Mesenchymal stem cell (in vitro differentiated cells and primary cell): Measurements from ENCODE around the gene HNRNPL.
A peak's percentile ranks its signal among the peaks of the same experiment; 100 is the strongest.

Experiments
- DNase-seq: peaks from one replicate; pipeline ENCODE4 v3.0.0-alpha.2; 2013
- H2AFZ ChIP-seq: one replicate; pipeline ENCODE4 v1.6.1; 2013; ENCODE audit warnings: low read depth, mild to moderate bottlenecking, control low read depth, inconsistent platforms, low read length, moderate library complexity
- H2AK5ac ChIP-seq: 2 replicates; pipeline ENCODE4 v1.6.1; 2013; ENCODE audit warnings: low read length, moderate library complexity, mild to moderate bottlenecking, inconsistent platforms; ENCODE audit not compliant: severe bottlenecking
- H2BK120ac ChIP-seq: one replicate; pipeline ENCODE4 v1.6.1; 2013; ENCODE audit warnings: low read depth, mild to moderate bottlenecking, inconsistent platforms, low read length, moderate library complexity
- H2BK12ac ChIP-seq, 2 experiments: one replicate each; pipeline ENCODE4 v1.6.1; 2013; ENCODE audit warnings: inconsistent platforms in 2 of 2, low read length in 2 of 2, mild to moderate bottlenecking in 2 of 2, moderate library complexity in 2 of 2, control low read depth in 1 of 2
- H2BK15ac ChIP-seq: one replicate; pipeline ENCODE4 v1.6.1; 2013; ENCODE audit warnings: mild to moderate bottlenecking, low read depth, inconsistent platforms; ENCODE audit not compliant: poor library complexity, severe bottlenecking
- H2BK5ac ChIP-seq: 2 replicates; pipeline ENCODE4 v1.6.1; 2013; ENCODE audit warnings: low read depth, mild to moderate bottlenecking, low read length, control low read depth, inconsistent platforms; ENCODE audit not compliant: poor library complexity, severe bottlenecking
- H3K14ac ChIP-seq, 2 experiments: one replicate each; pipeline ENCODE4 v1.6.1; 2013; ENCODE audit warnings: inconsistent platforms in 2 of 2, low read length in 2 of 2, control low read depth in 1 of 2, mild to moderate bottlenecking in 1 of 2, moderate library complexity in 1 of 2
- H3K18ac ChIP-seq, 2 experiments: one replicate each; pipeline ENCODE4 v1.6.1; 2013; ENCODE audit warnings: inconsistent platforms in 2 of 2, low read length in 2 of 2, control low read depth in 1 of 2, low read depth in 1 of 2, mild to moderate bottlenecking in 1 of 2
- H3K23ac ChIP-seq, 2 experiments: one replicate each; pipeline ENCODE4 v1.6.1; 2013; ENCODE audit warnings: inconsistent platforms in 2 of 2, low read length in 2 of 2, mild to moderate bottlenecking in 2 of 2, moderate library complexity in 2 of 2, control low read depth in 1 of 2
- H3K27ac ChIP-seq: 2 replicates; pipeline ENCODE4 v1.5.1; 2013; ENCODE audit warnings: mild to moderate bottlenecking, moderate library complexity, low read length, control low read depth, inconsistent platforms; ENCODE audit not compliant: poor library complexity, severe bottlenecking
- H3K27me3 ChIP-seq, 2 experiments: 2 replicates each; pipeline versions ENCODE4 v1.6.1 to v1.7.0; 2013; ENCODE audit warnings: low read length in 2 of 2, mild to moderate bottlenecking in 2 of 2, moderate library complexity in 2 of 2, control low read depth in 1 of 2, inconsistent platforms in 1 of 2; ENCODE audit not compliant: control insufficient read depth in 1 of 2, insufficient read depth in 1 of 2
- H3K36me3 ChIP-seq, 2 experiments: 2 replicates each; pipeline versions ENCODE4 v1.6.1 to v1.7.0; 2013; ENCODE audit warnings: low read length in 2 of 2, control low read depth in 1 of 2, inconsistent platforms in 1 of 2, low read depth in 1 of 2, mild to moderate bottlenecking in 1 of 2; ENCODE audit not compliant: insufficient read depth in 2 of 2, control insufficient read depth in 1 of 2
- H3K4ac ChIP-seq, 2 experiments: one replicate each; pipeline ENCODE4 v1.6.1; 2013; ENCODE audit warnings: inconsistent platforms in 2 of 2, low read length in 2 of 2, mild to moderate bottlenecking in 2 of 2, moderate library complexity in 2 of 2, control low read depth in 1 of 2, low read depth in 1 of 2
- H3K4me1 ChIP-seq: 2 replicates; pipeline ENCODE4 v1.6.1; 2013; ENCODE audit warnings: low read depth, low read length, control low read depth; ENCODE audit not compliant: control insufficient read depth, insufficient read depth
- H3K4me2 ChIP-seq: 2 replicates; pipeline ENCODE4 v1.6.1; 2013; ENCODE audit warnings: low read length, mild to moderate bottlenecking, inconsistent platforms; ENCODE audit not compliant: poor library complexity, severe bottlenecking
- H3K4me3 ChIP-seq, 2 experiments: 2 replicates each; pipeline versions ENCODE4 v1.5.1 to v1.7.0; 2013; ENCODE audit warnings: low read length in 2 of 2, mild to moderate bottlenecking in 2 of 2, control low read depth in 1 of 2, low read depth in 1 of 2; ENCODE audit not compliant: insufficient read depth in 1 of 2
- H3K79me1 ChIP-seq: replicated peaks from 2 replicates; pipeline ENCODE4 v1.6.1; 2013; ENCODE audit warnings: mild to moderate bottlenecking, control low read depth, low read length, inconsistent platforms; ENCODE audit not compliant: poor library complexity, severe bottlenecking
- H3K9ac ChIP-seq: 2 replicates; pipeline ENCODE4 v1.7.0; 2013; ENCODE audit warnings: mild to moderate bottlenecking, low read length, moderate library complexity
- H3K9me3 ChIP-seq: 2 replicates; pipeline ENCODE4 v1.7.0; 2013; ENCODE audit warnings: mild to moderate bottlenecking, low read length; ENCODE audit not compliant: control insufficient read depth
- H4K8ac ChIP-seq: one replicate; pipeline ENCODE4 v1.6.1; 2013; ENCODE audit warnings: inconsistent platforms, mild to moderate bottlenecking, low read length, moderate library complexity
- H4K91ac ChIP-seq: one replicate; pipeline ENCODE4 v1.6.1; 2013; ENCODE audit warnings: mild to moderate bottlenecking, low read length, inconsistent platforms
- WGBS: methylation state at CpG from one replicate; pipeline ENCODE4 v1.1.7; 2013; ENCODE audit warnings: mixed read lengths; 5-methylcytosine and 5-hydroxymethylcytosine counted together

The HNRNPL gene

GRCh38 chr19:38880076-38880881 lies 30.5 kb upstream of the HNRNPL start:
- 92% methylated on average over 17 of the region's 19 CpGs for WGBS
- H2BK15ac ChIP-seq: no peak overlapping the region
- no peak overlapping the region for H4K91ac ChIP-seq
- H3K4ac ChIP-seq: no peak overlapping the region
- no peak overlapping the region for H2AK5ac ChIP-seq
- no peaks in the 10 kb centered on the region for H3K9me3 ChIP-seq
- no peak overlapping the region for H3K23ac ChIP-seq
- H2BK5ac ChIP-seq: no peak overlapping the region
- H2BK12ac ChIP-seq: no peak overlapping the region
- H3K14ac ChIP-seq: no peak overlapping the region
- H4K8ac ChIP-seq: no peak overlapping the region
- DNase-seq: no peak
- no peak overlapping the region for H2AFZ ChIP-seq
- no peak overlapping the region for H3K4me3 ChIP-seq
- no peak overlapping the region for H2BK120ac ChIP-seq
- H3K18ac ChIP-seq: no peak overlapping the region
- peaks cover 1% of the 10 kb centered on the region for H3K79me1 ChIP-seq
- H3K4me1 ChIP-seq: peaks cover 3% of the 10 kb centered on the region
- H3K9ac ChIP-seq: no peak overlapping the region
- H3K36me3 ChIP-seq: peaks cover 25 to 35% of the 10 kb centered on the region in 2 experiments
- no peak overlapping the region for H3K4me2 ChIP-seq
- no peaks in the 10 kb centered on the region for H3K27me3 ChIP-seq
- no peak overlapping the region for H3K27ac ChIP-seq

GRCh38 chr19:38879400-38879751 lies 29.6 kb upstream of the HNRNPL start:
- Histone ChIP-seq H2BK5ac (no peak overlapping the region), H3K9ac (no peak overlapping the region), H3K79me1 (peaks cover 1% of the 10 kb centered on the region), H3K9me3 (no peaks in the 10 kb centered on the region), H3K4me1 (peaks cover 3% of the 10 kb centered on the region), H3K14ac (no peak overlapping the region), H2AK5ac (no peak overlapping the region), H2BK120ac (no peak overlapping the region), H4K91ac (peak overlapping the region; percentile 28), H2BK15ac (no peak overlapping the region), H3K18ac (no peak overlapping the region), H3K36me3 (peaks cover 25 to 35% of the 10 kb centered on the region in 2 experiments), H3K4me3 (no peak overlapping the region), H3K27ac (no peak overlapping the region), H3K4ac (no peak overlapping the region), H3K23ac (no peak overlapping the region), H3K4me2 (no peak overlapping the region), H2AFZ (no peak overlapping the region), H2BK12ac (no peak overlapping the region), H3K27me3 (no peaks in the 10 kb centered on the region), H4K8ac (no peak overlapping the region)
- DNase-seq: no peak
- WGBS: 99% methylated on average over 11 of the region's 11 CpGs

GRCh38 chr19:38878575-38879399 lies 29.0 kb upstream of the HNRNPL start:
- H3K79me1 ChIP-seq: peaks cover 1% of the 10 kb centered on the region
- no peak overlapping the region for H2BK120ac ChIP-seq
- H4K91ac ChIP-seq: peak overlapping the region; percentile 28
- no peak overlapping the region for H4K8ac ChIP-seq
- no peak overlapping the region for H3K18ac ChIP-seq
- H3K36me3 ChIP-seq: peaks cover 25 to 35% of the 10 kb centered on the region in 2 experiments
- H3K9ac ChIP-seq: no peak overlapping the region
- H3K4ac ChIP-seq: no peak overlapping the region
- no peaks in the 10 kb centered on the region for H3K9me3 ChIP-seq
- H2BK15ac ChIP-seq: peak overlapping the region; percentile 37
- no peak for DNase-seq
- peaks cover 3% of the 10 kb centered on the region for H3K4me1 ChIP-seq
- no peak overlapping the region for H3K23ac ChIP-seq
- H3K4me3 ChIP-seq: no peak overlapping the region
- H3K27me3 ChIP-seq: no peaks in the 10 kb centered on the region
- no peak overlapping the region for H3K27ac ChIP-seq
- no peak overlapping the region for H3K4me2 ChIP-seq
- H2BK12ac ChIP-seq: no peak overlapping the region
- no peak overlapping the region for H3K14ac ChIP-seq
- no peak overlapping the region for H2AFZ ChIP-seq
- WGBS: 85% methylated on average over 16 of the region's 16 CpGs
- no peak overlapping the region for H2AK5ac ChIP-seq
- H2BK5ac ChIP-seq: no peak overlapping the region
